DOHH2 (cell line): ENCODE results near the gene NUBP2.

Experiments
- CTCF ChIP-seq: fragments of 200-600 bp; sonication (generic); IDR thresholded peaks from one replicate; pipeline ENCODE4 v1.5.1; 2014; ENCODE audit warnings: antibody characterized with exemption, mild to moderate bottlenecking, low read depth, low read length; ENCODE audit not compliant: poor library complexity, severe bottlenecking
- EZH2phosphoT487 ChIP-seq: fragments of 200-600 bp; sonication (generic); IDR thresholded peaks from 2 replicates; pipeline ENCODE4 v1.6.1; 2017; ENCODE audit warnings: borderline replicate concordance, mild to moderate bottlenecking, antibody characterized with exemption, low read length, moderate library complexity, mixed read lengths

GRCh38 chr16:1807626-1808025 is 24.9 kb downstream of the NUBP2 start:
- TF ChIP-seq CTCF (no peak), EZH2phosphoT487 (no peak)
